Mesenteric fat pad (tissue), 1 donor: ENCODE measurements around the gene SLC25A40. TPM values are rescaled to one million over a fixed set of nuclear protein-coding genes. Genes with fewer than 3 reads are reported as not detected.

Experiments
- DNase-seq: peaks from one replicate; pipeline ENCODE4 v3.0.0-alpha.2; 2020; ENCODE audit warnings: low spot score
- total RNA-seq: library from RNA; stranded (reverse); fragmentation: NEBNext Ultra II Directional; extraction: Animal tissue kit (Norgen Biotek cat#: 25700); gene quantifications from one replicate; pipeline ENCODE4 v1.2.1, GENCODE V29; 2021
- donor health status: DM: yes; HTN: yes; CAD: no.

Gene SLC25A40
- total RNA-seq, 1 donor from 2014 or later = 13.2 TPM

DNA sequence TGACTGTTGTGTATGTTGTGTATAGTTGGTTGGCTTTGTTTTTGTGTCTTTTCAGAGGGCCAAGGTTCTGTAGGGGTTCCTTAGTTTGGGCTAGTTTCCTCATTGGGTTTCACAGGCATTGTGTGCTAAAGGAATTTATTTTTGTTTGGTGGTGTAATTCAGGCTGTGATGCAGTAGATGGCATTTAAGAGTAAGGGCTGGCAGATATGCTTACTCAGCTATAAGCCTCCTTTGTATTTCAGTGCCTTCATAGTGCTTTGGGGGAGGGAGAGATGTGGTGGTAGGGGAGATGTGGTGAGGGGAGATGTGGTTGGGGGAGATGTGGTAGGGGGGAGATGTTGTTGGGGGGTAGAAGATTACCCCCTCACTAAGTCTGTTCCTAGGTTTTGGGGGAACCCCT is 91.7 kb downstream of the SLC25A40 start:
- no peak for DNase-seq

Other genes starting within 250 kb of the SLC25A40 start
- 3.5 TPM for gene RUNDC3B, start 248.0 kb downstream of the SLC25A40 start, total RNA-seq
- 9.2 TPM for gene DBF4, start 133 bp upstream of the SLC25A40 start, total RNA-seq
- gene ADAM22, start 57.9 kb upstream of the SLC25A40 start, total RNA-seq = 2.3 TPM